NCI-H2196 (cell line): Measurements from ENCODE around the gene SPEG.
"Not testable (repeated sequence)": the region's sequence is repeated elsewhere in the genome, so short reads cannot be mapped to it uniquely, and the experiment has no call there.

Experiments used
- DNase-seq: peaks from one replicate; lab custom pipeline; 2025; ENCODE audit not compliant: unreplicated experiment; lab: John Stamatoyannopoulos, UW

SPEG gene

GRCh38 chr2:219434718-219435525 is at the start of gene SPEG:
Gene SPEG, plus strand, starts transcription at chr2:219434843. Its CDS starts 135 bp downstream, at chr2:219434978.
- no peak for DNase-seq

DNA sequence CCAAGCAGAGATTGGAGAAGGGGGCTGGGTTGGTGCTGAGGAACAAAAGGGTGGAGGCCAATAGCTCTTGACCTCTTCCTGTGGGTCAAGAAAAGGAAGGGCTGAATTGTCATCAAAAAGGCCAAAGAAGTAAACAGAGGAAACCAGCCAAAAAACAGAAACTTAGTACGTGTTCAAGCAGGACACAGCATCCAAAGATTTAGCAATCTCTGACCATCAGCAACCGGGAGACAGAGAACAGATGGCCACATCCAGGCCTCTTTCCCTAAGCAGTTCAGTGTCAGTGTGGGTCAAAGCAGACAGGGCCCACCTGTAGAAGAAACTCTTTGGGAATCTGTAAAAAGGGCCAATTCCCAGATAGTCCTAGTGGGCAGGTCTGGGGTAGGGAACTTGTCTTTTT is 49.8 kb upstream of the SPEG start:
- no peak for DNase-seq

GRCh38 chr2:219385958-219386520 is 48.6 kb upstream of the SPEG start:
- DNase-seq = no peak

DNA sequence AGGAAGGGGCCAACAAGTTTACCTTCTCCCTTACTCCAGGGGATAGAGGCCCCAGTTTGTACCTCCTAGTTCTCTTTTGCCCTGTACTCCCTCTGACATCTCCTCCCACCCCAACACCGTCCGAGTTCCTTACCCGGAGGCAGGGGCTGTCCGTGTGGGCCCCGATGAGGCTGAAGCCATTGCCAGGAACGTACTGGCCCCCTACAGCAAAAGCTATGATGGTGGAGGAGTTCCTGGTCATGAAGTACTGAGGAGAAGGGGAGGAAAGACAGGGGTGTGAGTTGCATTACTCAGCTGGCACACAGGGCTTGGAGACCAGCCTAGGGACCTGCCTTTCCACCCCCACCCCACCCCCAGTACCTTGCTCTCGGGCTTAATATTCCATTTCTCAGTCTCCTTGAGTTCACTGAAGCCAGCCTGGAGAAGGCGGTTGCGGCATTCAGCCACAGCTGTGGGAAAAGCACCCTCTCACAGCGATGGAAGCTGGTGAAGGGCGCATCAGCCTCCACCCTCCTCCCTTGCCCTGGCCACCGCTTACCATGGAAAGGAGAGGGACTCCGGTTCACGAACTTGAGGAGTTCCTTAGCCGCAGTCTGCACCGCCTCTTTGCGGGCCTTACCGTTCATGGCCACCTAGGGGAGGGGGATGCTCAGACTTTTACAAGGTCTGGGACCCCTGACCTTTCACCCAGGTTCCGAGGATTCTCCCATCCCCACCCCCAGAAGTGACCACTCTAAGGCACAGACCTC is 47.9 kb upstream of the SPEG start:
- no peak for DNase-seq

GRCh38 chr2:219387306-219388120 is 47.1 kb upstream of the SPEG start, which contains the start of gene DNPEP:
Gene DNPEP, minus strand, starts transcription at chr2:219387912. Its CDS starts 118 bp downstream, at chr2:219387794.
- DNase-seq = peak; percentile 96

GRCh38 chr2:219388121-219388906 is 46.3 kb upstream of the SPEG start:
- DNase-seq = peak; percentile 96

DNA sequence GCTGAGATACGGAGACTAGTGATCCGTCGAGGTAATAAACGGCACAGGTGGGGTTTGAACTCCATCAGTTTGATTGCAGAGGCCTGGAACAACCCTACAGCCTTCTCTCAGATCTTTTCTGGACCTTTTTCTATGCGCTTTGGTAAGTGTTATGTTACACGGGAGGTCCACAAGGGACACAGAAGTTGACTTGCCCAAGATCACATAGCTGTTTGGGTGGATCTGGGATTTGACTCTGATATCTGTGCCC is 45.8 kb upstream of the SPEG start:
- DNase-seq = peak; percentile 43

GRCh38 chr2:219392754-219393153 is 41.9 kb upstream of the SPEG start:
- DNase-seq = no peak

DNA sequence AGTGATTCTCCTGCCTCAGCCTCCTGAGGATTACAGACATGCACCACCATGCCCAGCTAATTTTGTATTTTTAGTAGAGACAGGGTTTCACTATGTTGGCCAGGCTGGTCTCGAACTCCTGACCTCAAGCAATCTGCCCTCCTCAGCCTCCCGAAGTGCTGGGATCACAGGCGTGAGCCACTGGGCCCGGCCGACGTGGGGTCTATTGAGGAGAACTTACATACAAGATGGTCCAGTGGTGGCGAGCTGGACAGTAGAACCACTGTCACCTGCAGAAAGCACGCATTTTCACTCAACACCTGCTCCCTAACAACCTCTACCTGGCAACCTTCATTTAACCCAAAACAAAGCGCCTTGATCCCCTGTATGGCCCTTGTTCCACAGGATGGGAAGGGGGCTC is 39.6 kb upstream of the SPEG start:
- DNase-seq = not testable (repeated sequence)

- no peak for DNase-seq
These were observed 39.0 kb upstream of the SPEG start for GRCh38 chr2:219395609-219396008.

GRCh38 chr2:219396863-219397457 is 37.7 kb upstream of the SPEG start:
- DNase-seq = no peak

DNA sequence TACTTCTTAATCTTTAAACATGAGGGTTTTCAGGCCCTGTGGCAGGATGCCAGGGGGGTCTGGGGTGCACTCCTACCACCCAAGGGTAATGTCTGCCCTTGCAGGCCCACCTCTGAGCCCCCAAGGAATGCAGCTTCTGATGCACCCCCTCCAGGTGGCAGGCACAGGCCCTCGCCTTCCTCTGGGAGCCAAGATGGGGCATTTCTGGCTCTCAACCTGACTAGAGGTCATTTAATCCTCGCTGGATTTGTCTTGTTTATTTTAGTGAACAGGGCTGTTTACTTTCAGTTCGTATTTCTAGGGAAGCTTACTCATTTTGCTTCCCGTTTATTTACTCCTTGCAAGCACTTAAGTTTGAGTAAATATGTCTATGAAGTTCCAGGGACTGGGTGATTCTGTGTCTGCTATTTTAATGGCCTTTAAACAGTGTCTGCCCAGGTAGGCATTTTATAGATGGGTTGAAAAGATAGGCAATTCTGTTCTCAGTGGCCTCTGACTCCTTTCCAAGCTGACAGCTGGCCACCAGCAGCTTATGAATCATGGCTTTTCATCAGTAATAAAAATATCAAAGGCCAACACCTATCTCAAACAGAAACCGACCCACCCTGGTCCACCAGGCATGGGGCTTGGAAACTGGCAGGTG is 35.8 kb upstream of the SPEG start:
- peak; percentile 90 for DNase-seq

- peak; percentile 20 for DNase-seq
These were observed 34.7 kb upstream of the SPEG start for GRCh38 chr2:219399716-219400478.

DNA sequence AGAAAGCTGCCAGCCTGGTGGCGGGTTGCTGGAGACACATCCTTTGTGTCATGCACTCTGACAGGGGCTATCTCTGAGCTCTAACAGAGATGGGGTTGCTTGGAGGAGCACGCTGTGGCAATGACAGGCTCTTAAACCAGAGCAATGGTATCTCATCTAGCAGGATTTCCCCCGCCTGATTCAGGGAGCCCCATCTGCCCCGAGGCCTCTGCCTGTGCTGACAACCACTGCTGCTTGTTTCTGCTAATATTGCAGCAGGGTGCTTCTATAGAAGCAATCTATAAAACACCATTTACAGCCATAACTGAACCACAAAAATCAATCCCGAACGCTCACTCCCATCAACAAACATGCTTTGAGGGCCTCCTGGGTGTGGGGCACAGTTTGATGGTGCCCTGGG is 34.1 kb upstream of the SPEG start:
- no peak for DNase-seq

DNA sequence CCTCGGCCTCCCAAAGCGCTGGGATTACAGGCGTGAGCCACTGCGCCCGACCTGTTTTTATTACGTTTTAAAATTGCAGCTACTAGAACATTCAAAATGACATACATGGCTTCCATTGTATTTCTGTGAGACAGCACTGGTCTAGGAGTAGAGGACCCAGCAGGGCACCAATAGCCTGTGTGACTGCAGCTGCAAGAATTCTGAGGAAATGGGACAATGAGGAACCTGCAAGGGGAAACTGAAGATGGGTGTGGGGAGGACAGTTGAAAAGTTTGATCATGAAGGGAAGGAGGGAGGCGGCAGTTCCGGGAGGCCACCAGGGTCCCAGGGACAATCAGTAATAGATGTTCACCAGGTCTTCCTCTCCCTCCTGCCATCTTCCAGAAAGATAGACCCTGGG is 33.0 kb upstream of the SPEG start:
- DNase-seq = no peak

DNA sequence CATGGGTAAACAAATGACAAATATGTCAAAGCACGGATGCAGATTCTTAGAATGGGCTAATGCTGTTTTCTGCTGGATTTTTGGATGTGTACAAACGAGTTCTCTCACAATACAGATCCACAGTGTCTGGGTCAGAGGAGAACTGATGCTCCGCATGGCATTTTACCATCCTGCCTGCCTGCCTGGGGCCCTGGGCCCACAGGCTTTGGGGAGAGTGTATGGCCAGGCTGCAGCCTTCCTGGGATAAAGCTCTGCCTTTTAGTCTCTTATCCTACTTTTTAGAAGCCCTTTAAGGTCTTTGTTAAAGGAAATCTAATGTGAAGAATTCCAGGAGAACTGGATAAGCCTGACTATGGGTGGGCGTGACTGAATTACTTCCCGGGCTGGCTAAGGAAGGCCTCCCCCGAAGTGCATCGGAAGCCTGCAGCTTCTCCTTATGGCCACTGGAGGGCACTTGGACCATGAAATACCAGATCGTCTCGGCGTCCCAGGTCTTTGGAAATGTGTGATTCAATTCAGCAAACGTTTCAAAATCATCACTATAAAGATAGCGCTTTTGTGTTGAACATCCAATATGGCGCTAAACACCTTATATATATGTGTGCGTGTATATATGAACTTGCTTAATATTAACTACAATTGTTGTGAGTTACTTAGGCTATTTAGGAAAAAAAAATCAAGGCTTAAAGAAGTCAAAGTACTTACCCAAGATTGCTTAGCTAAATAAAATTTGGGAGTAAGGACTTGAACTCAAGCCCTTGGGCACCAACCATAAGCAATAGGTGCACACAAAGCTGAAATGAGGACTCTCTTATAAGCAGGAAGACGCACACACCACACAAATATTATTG is 31.8 kb upstream of the SPEG start:
- peak; percentile 84 for DNase-seq

GRCh38 chr2:219403861-219404260 is 30.8 kb upstream of the SPEG start:
- no peak for DNase-seq

DNA sequence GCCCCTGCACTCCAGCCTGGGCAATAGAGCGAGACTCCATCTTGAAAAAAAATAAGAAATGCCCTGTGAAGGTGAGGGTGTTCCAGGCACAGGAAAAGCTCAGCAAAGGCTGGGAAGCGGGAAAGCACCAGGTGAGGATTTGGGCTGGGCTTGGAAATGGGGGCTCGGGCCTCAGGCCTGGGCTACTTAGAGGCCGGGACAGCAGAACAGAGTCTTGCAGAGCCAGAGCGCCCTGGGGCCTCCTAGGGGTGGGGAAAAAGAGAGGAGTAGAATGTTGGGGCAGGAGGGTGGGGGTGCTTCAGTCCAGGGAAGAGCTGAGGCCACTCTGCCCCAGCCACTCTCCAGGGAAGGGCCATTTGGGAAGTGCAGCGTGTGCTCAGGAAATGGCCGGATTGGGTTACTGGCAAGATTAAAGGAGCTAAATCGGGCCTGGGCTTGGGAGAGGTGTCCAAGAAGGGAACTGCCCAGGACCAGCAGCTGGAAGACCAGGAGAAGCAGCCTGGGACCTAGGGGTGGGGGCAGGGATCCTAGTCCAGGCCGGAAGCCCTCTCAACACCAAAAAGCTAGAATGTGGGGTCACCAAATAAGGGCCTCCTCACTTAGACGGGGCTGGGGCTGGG is 30.2 kb upstream of the SPEG start:
- DNase-seq = no peak
